SIG-M5 treated with dmso at 0.1 percent for 504 hours (cell line): Measurements from ENCODE around the gene POLD1.
A peak's percentile ranks its signal among the peaks of the same experiment; 100 is the strongest.

Source experiments
- DNase-seq: peaks from one replicate; lab custom pipeline; 2025; ENCODE audit not compliant: unreplicated experiment; lab: John Stamatoyannopoulos, UW

The POLD1 gene

DNA sequence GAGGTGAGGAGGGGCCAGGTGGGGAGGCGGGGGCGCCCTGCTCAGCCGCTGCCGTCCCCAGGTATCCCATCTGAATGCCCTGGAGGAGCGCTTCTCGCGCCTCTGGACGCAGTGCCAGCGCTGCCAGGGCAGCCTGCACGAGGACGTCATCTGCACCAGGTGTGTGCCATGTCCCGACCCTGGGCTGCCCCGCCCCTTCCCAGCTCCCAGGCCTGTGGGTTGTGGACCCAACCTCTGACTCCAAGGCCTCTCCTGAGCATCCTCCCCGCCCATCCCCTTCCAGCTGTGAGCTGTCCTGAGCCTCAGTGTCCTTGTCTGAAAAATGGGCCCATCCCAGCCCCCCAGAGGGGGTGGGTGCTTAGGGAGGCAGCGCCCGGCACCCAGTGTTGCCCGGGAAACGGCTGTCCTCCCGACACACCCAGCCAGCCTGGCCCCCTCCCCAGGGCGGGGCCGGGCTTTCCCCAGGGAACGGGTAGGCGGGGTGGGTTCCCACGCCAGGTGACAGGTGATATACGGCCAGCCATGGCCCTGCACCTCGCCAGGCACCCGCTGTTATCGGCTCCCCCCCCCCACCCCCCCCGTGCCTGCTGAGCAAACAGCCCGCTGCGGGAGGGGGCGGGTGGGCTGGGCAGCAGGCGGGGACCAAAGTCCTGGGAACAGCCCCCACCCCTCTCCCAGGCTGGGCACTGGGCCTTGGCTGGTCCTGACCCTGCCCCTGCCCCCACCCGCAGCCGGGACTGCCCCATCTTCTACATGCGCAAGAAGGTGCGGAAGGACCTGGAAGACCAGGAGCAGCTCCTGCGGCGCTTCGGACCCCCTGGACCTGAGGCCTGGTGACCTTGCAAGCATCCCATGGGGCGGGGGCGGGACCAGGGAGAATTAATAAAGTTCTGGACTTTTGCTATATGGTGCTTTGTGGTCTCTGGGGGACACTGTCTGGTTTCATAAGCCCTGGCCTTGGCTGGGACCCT is 33.2 kb downstream of the POLD1 start:
- DNase-seq: no peak

DNA sequence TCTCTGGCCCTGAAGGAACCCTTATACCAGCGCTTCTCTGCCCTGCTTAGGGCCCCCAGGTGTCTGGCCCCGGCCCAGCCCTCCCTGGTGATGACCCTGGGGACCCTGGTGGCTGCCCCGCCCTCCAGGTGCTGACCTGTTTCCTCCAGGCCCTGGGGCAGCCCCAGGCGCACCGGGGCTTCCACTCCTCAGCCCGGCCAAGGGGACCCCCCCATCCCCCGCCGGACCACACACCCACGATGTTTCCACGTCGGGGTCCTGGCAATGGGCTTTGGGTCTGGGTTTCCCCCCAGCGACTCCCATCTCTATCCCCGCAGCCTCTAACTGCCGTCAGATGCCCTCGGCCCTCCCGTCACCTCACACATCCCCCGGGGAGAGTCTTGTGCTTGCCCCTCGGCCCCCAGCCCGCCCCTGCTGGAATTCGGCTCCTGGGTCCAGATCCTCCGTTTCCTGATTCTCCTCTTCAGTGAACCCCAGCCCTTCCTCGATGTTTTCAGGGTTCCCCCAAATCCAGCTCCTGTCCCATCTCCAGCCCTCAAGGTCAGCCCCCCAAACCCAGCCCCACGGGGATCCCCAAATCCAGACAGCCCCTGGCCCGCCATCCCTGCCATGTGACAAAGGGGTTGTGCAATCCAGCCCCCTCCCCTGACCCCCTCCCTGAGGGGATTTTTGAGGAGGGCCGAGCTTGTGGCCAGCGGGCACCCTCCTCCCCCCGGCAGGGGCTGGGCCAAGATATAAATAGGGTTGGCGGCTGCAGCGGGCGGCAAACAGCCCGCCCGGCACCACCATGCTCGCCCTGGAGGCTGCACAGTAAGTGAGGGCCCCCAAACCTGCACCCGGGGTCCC is 34.3 kb downstream of the POLD1 start, which contains the start of gene SPIB:
TSS of gene SPIB (plus strand) at position 763 of the 846 bp plus-strand sequence. CDS start at position 788, 25 bp downstream.
- DNase-seq: no peak

DNA sequence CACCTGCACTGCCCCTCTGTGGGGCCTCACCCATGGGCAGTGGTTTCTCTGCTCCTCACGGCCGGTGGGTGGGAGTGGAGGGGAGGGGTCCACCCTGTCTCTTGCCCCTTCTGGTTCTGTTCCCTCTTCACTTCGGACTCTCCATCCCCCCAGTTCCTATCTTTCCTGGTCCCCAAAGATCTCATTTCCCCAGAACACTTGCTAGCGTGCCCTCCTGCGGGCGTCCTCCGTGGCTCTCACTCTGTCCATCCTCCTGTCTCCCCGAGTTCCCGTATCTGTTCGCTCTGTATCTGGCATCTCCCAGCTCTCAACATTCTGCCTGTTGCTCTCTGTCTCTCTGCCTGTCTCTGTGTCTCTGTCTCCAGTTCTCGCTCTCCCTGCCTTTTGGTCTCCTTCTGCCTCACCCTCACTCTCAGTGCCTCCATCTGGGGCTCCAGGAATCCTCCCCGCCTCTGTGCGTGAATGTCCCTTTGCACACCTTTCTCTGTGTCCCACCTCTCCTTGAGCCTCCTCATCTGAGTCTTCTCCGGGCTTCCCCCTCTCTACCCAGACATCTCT is 35.0 kb downstream of the POLD1 start:
- DNase-seq: no peak

DNA sequence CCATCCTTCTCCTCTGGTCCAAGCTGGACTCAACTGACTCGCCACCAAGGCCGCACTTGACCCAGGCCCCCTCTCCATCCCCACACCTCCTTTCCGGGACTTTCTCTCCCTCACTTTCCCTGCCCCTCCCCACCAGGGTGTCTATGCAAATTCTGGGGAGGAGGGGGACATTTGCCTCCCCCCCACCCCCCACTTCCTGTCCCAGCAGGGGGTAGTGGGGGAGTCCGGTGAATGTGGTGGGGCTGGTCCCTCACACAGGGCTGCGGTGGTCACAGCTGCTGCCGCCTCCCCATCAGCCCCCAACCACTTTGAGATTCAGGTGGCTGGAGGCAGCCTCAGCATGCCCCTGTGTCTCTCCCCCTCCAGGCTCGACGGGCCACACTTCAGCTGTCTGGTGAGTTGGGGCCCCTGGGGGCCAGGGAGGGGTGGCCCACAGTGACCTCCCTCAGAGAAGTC is 35.5 kb downstream of the POLD1 start:
- DNase-seq: no peak

DNA sequence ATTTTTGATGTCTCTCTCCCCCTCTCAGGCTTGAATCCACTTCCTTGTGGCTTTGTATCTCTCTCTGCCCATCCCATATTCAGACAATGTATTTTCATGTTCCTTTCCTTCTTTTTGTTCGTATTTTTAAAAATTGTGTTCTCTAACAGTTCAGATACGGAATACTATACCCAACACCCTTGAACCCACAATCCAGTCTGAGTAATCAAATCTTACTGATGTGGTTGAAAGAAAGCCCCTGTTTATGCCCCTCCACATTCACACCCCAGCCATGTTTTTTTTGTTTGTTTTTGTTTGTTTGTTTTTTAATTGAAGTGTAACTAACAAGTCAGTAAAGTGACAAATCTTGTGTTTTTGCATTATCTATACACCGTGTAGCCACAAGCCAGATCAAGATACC is 36.0 kb downstream of the POLD1 start:
- no peak for DNase-seq

DNA sequence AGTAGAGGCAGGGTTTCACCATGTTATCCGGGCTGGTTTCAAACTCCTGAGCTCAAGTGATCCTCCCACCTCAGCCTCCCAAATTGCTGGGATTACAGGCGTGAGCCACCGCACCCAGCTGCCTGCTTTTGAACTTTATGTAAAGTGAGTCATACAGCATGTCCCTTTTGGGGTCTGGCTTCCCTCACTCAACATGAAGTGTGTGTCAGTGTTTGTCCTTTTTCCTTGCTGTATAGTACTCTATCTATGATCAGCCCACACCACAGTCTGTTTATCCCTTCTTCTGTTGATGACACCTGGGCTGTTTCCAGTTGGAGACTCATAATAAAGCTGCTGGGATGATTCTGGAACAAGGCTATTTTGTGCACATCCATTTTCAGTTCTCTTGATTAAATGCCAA is 36.7 kb downstream of the POLD1 start:
- DNase-seq: no peak

DNA sequence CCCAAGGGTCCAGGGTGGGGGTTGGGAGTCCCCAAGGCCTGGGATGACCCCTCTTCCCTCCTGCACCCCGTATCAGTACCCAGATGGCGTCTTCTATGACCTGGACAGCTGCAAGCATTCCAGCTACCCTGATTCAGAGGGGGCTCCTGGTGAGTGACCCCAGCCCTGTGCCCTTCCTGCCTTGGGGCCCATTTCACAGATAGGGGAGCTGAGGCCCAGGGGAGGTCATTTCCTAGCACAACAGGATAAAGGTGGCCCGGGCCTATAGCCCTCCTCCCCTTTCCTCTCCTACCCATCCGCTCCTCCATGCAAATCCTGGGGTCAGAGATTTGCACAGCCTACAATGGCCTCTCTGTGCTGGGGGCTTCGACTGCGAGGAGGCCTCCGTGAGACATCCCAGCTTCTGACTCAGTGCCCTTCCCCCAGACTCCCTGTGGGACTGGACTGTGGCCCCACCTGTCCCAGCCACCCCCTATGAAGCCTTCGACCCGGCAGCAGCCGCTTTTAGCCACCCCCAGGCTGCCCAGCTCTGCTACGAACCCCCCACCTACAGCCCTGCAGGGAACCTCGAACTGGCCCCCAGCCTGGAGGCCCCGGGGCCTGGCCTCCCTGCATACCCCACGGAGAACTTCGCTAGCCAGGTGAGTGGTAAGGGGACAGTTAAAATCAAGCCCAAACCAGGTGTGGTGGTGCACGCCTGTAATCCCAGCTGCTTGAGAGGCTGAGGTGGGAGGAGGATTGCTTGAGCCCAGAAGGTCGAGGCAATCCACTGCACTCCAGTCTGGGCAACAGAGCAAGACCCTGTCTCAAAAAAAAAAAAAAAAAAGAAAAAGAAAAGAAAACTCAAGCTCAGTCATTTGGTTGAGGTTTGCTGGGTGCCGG is 38.5 kb downstream of the POLD1 start:
- DNase-seq: no peak

DNA sequence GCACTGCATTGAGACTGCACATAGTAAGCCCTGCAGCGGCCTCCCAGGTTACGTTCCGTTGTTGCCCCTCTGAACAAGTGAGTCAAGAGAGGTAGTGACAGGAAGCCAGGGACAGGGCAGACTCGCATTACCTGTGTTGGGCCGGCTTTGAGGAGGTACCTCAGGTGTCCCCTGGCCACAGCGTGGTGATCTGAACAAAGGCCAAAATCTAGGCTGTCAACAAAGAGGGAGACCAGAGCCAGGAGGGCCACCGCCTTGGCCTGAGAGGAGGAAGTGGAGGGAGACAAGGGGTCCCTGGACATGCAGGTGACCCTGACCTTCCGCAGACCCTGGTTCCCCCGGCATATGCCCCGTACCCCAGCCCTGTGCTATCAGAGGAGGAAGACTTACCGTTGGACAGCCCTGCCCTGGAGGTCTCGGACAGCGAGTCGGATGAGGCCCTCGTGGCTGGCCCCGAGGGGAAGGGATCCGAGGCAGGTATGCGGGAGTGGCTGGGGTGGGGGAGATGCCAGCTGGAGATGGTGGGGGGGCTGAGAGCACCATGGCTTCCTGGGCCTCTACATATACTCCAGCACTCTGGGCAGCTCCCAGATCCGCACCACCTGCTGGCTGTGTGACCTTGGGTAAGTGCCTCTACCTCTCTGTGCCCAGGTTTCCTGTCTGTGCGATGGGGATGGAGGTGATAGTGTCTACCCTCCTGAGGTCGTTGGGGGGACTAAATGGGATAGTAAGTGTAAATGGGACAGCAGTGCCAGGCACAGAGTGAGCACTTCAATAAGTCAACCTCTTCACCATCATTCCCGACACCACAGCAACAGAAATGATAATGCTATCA is 39.3 kb downstream of the POLD1 start:
- no peak for DNase-seq

DNA sequence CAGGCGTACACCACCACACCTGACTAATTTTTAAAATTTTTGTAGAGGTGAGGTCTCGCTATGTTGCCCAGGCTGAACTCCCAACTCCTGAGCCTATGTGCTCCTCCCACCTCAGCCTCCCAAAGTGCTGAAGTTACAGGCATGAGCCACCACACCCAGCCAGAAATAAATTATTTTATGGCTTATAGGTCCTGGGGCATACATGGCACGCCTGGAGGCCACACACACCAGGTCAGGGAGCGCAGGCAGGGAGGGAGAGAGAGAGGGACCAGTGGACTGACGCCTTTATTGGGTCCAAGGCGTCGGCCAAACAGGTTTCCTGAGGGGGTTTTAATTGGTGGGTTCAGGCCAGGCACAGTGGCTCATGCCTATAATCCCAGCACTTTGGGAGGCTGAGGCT is 41.4 kb downstream of the POLD1 start:
- DNase-seq: no peak

DNA sequence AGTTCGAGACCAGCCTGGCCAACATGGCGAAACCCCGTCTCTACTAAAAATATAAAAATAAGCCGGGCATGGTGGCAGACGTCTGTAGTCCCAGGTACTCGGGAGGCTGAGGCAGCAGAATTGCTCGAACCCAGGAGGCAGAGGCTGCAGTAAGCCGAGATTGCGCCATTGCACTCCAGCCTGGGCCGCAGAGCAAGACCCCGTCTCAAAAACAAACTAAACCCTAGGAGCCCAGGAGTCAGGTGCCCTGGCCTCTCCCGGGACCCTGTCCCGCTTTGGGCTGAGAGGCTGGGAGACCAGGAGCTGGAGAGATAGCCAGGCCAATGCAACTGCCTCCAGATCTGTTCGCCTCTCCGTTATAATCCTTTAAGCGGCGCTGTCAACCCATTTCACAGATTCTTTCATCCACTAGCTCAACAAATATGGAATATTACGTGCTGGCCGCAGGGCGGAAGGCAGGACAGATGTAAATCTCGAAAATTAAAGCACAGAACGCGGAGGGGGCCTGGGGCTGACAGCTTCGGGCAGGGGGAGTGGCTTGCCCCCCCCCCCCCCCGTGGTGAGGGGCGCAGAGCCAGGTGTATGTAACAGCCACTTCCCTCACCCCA is 43.3 kb downstream of the POLD1 start:
- DNase-seq: no peak

DNA sequence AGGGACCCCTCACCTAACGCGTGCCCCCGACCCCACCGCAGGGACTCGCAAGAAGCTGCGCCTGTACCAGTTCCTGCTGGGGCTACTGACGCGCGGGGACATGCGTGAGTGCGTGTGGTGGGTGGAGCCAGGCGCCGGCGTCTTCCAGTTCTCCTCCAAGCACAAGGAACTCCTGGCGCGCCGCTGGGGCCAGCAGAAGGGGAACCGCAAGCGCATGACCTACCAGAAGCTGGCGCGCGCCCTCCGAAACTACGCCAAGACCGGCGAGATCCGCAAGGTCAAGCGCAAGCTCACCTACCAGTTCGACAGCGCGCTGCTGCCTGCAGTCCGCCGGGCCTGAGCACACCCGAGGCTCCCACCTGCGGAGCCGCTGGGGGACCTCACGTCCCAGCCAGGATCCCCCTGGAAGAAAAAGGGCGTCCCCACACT is 43.9 kb downstream of the POLD1 start:
- peak; percentile 85 for DNase-seq

DNA sequence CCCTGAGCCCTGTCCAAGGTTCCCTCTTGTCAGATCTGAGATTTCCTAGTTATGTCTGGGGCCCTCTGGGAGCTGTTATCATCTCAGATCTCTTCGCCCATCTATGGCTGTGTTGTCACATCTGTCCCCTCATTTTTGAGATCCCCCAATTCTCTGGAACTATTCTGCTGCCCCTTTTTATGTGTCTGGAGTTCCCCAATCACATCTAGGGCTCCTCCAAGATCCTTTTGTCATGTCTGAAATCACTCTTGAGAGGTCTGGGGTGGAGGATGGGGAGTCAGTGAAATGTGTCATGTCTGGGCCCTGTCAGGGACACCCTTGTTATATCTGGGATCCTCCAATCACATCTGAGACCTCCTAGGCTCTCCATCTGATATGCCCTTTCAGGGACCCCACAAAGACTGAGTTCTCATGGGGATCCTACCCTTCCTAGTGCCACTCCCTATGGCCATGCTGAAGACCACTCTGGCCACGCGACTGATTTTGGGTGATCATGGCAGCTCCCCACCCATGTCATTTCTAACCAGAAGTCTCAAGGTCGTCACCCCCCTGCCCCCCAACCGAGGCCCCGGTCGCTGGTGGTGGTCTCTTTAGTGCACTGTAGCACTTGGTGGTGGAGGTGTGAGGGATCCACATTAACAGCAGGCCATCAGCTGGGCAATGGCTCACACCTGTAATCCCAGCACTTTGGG is 44.8 kb downstream of the POLD1 start:
- DNase-seq: no peak

DNA sequence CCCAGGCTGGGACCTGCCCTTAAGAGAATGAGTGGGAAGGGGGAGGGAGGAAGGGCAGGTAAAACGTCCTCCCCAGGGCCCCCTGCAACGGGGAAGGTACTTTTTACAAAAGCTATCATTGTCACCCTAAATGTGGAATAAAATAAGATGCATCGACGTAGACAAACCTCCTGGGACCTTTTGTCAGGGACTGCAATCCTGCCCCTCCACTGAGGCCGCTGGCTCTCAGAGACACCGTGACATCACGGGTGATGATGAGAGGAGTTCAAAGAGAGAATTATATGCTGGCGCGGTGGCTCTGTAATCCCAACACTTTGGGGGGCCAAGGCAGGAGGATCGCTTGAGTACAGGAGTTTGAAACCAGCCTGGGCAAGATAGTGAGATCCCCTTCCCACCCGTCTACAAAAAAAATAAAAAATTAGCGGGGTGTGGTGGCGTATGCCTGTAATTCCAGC is 46.8 kb downstream of the POLD1 start:
- DNase-seq: no peak

DNA sequence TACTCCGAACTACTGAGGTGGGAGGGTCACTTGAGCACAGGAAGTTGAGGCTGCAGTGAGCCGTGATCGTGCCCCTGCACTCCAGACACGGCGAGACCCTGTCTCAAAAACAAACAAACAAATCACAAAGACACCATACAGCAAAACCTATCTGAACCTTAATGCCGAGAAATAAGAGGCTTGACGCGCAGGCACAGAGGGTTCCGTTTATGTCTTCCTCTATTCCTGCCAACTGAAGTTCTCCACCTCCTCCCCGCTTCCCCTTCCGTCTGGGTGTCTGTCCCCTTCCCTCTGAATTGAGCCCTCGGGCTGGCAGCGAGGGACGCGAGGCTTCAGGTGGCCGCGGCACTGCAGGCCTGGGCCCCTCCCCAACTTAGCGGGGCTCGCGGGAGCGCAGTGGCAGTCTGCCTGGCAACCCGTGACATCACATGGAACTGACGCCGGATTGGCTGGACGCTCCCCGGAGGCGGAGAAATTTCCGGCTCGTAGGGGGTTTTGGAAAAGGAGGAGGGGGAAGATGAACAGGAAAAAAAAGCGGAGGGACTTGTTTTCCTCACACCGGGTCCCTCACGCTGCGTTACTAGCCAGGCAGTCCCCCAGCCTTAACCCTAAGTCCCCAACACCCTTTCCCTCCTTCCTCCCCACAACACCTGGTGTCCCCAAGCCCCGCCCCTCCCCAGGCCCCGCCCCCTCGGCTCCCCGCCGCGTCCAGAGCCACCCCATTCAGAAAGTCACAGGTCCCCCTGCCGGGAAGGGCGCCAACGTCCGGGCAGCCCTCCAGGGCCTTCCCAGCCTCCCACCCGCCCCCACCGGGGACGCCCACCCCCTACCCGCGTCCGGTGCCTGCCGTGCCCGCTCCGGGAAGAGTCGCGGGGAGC is 47.4 kb downstream of the POLD1 start:
- peak; percentile 58 for DNase-seq

DNA sequence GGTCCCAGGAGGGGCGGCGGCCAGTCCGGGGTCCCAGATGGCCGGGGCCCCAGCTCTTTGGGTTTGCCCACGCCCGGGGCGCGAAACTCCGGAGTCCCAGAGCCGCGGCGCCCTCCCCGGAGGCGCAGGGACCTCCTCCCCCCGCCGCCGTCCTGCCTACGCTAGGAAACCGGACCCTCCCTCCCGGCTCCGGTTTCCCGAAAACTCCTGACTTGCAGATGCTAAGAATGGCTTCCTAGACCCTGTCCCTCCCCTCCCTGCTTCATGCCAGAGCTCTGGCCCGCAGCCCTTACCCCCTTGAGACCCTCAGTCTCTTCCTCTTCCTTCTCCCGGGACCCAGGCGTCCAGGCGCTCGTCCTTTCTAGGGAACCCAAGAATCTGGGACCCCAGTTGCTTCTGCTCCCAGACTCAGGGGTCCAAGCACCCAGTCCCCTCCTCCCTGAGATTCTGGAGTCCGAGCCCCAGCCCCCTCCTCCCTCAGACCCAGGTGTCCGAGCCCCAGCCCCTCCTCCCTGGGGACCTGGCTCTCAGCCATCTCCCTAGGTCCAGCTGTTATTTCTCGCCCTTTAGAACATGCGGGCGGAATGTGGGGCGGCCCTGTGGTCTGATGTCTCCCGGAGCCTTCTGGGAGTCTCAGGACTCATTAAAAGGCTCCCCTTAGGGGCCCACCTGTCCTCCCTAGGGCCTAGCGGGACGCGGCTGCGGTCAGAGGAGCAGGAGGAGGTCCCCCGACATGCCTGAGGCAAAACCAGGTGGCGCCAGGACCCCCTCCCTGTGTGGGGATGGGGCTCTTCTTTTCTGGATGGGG is 48.3 kb downstream of the POLD1 start, which contains the start of gene MYBPC2:
TSS of gene MYBPC2 (plus strand) at position 672 of the 808 bp plus-strand sequence. CDS start at position 734, 62 bp downstream.
- no peak for DNase-seq
